Mucosa of rectum (tissue), 2 donors: ENCODE measurements around the gene KCNQ4.

ENCODE experiments used
- H3K27ac ChIP-seq, 2 donors: one replicate each; pipeline ENCODE4 v1.7.0; 2013; ENCODE audit warnings: inconsistent platforms in 2 of 2, low read depth in 2 of 2, low read length in 2 of 2
- H3K27me3 ChIP-seq, 2 donors: one replicate each; pipeline ENCODE4 v1.7.0; 2013; ENCODE audit warnings: low read length in 2 of 2; ENCODE audit not compliant: control insufficient read depth in 2 of 2, insufficient read depth in 2 of 2
- H3K36me3 ChIP-seq, 2 donors: one replicate each; pipeline ENCODE4 v1.7.0; 2013; ENCODE audit warnings: low read length in 2 of 2; ENCODE audit not compliant: control insufficient read depth in 2 of 2, insufficient read depth in 2 of 2
- H3K4me1 ChIP-seq, 2 donors: one replicate each; pipeline ENCODE4 v1.7.0; 2013; ENCODE audit warnings: low read length in 2 of 2, mild to moderate bottlenecking in 1 of 2; ENCODE audit not compliant: control insufficient read depth in 2 of 2, insufficient read depth in 2 of 2
- H3K4me3 ChIP-seq, 2 donors: one replicate each; pipeline ENCODE4 v1.7.0; 2013; ENCODE audit warnings: low read length in 2 of 2
- H3K9ac ChIP-seq, 2 donors: one replicate each; pipeline ENCODE4 v1.7.0; 2013; ENCODE audit warnings: low read length in 2 of 2, low read depth in 1 of 2, mild to moderate bottlenecking in 1 of 2
- H3K9me3 ChIP-seq, 2 donors: one replicate each; pipeline ENCODE4 v1.7.0; 2013; ENCODE audit warnings: low read length in 2 of 2; ENCODE audit not compliant: control insufficient read depth in 2 of 2
- donor health status: healthy.
- donor health status: Normal muscosa, but diverticular disease.

KCNQ4 gene

DNA sequence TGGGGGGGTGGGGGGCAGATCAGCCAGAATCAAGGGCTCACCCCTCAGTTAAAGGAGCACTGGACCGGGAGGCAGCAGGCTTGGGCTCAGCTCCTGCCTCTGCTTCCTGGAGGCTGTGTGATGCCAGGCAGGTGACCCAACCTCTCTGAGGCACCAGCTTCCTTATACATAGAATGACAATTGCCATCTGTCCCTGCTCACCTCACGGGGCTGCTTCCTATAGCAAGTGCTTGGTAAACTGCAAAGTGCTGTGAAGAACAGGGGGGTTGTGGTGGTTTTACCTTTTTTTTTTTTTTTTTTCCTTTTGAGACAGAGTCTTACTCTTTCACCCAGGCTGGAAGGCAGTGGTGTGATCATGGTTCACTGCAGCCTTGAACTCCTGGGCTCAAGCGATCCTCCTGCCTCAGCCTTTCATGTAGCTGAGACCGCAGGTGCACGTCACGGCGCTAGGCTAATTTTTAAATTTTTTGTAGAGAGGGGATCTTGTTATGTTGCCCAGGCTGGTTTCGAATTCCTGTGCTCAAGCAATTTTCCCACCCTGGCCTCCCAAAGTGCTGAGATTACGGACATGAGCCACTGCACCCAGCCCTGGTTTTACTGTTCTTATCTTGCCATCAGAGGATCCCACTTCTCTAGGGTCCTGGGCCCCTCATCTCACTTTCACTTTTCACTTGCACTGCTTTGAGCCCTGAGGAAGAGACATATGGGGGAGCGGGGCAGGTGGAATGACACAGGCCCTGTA, 11.6 kb downstream of the KCNQ4 start:
- no peaks in the 10 kb centered on the region for H3K9me3 ChIP-seq
- H3K4me1 ChIP-seq, result peaks cover 11 to 12% of the 10 kb centered on the region in 2 donors
- H3K9ac ChIP-seq, result no peak overlapping the region
- H3K27me3 ChIP-seq, result no peaks in the 10 kb centered on the region
- H3K4me3 ChIP-seq, result no peak overlapping the region
- H3K27ac ChIP-seq, result no peak overlapping the region
- no peaks in the 10 kb centered on the region for H3K36me3 ChIP-seq

DNA sequence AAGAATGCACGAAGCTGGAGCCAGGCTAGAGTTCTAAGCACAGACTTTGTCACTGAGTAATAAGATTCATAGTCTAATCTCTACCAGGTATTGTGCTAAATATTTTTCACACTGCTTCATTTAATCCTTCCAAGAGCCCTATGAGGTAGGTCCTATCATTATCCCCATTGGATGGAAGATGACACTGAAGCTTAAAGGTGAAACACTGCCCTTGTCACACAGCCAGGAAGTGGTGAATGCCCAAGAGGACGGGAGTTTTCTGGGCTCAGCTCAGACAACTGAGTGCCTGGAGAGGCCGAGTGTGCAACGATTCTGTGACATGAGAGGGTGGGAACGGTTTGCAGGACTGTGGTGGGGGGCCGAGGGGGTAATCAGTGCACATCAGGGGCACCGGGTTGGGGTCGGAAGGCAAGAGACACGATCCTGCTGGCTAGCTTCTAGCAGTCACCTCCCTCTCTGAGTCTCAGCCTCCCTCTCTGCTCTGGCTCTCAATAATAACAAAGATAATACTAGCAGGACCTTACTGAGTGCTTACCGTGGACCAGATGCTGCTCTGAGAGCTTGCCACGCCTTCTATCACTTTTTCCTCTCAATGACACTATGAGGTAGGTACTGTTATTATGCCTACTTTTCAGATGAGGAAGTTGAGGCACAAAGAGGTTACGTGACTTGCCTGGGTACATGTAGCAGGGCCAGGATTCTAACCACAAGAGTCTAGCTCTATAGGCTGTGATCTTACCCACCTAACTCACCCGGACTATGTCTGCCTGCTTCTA, 12.4 kb downstream of the KCNQ4 start:
- Histone ChIP-seq H3K27ac (peak overlapping the region in 1 of 2 donors; percentile 28), H3K27me3 (no peaks in the 10 kb centered on the region), H3K9me3 (no peaks in the 10 kb centered on the region), H3K4me1 (peaks cover 11 to 14% of the 10 kb centered on the region in 2 donors), H3K9ac (no peak overlapping the region), H3K36me3 (no peaks in the 10 kb centered on the region), H3K4me3 (no peak overlapping the region)

DNA sequence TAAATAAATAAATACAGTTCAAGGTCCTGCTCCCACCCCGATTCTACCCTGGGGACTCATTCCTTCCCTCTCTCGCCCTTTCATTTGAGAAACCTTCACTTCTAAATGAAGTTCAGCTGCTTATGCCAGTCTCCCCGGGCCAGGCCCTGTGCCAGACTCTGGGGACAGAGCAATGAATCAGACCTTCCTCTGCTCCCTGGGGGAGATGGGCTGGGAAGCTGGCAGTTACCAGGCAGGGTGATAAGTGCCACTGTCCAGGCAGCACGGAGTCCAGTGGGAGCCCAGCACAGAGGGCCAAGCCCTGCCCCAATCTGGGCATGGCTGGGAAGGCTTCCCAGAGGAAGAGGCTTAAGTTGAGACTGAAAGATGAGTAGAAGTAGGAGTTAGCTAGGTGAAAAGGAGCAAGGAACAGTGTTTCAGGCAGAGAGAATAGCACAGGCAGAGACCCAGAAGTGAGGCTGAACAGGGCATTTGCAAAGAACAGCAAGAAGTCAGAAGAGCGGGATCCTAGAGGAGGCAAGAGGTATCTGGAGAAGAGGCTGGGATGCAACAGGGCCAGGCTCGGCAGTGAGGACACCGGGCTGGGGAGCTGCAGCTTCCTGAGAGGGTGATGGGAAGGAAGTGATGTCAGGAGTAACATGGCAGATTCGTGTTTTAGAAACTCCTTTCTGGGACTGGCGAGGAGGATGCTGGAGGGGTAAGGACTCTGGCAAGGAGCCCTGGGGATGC, 13.5 kb downstream of the KCNQ4 start:
- Histone ChIP-seq H3K4me3 (no peak overlapping the region), H3K4me1 (peaks cover 19 to 24% of the 10 kb centered on the region in 2 donors)

DNA sequence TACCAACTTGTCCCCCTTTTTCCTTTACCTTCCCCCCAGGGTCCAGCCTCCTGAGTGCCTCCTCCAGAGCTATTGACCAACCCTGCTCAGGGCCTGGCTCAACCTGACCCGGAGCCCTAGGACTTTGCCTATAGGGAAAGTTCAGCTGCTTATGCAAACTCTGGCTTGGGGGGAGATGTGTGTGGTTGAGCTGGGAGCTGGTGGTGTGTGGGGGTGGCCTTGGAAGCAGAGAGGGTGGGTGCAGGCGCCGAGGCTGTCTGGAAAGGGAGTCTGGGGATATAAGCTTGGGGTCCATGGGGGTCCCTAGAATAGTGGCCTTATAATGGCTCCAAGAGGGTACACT, 14.1 kb downstream of the KCNQ4 start:
- peak overlapping the region in 1 of 2 donors; percentile 48 for H3K27ac ChIP-seq
- H3K4me3 ChIP-seq, result no peak overlapping the region
- H3K9me3 ChIP-seq, result no peaks in the 10 kb centered on the region
- H3K9ac ChIP-seq, result no peak overlapping the region
- H3K4me1 ChIP-seq, result peaks cover 19 to 24% of the 10 kb centered on the region in 2 donors
- no peaks in the 10 kb centered on the region for H3K36me3 ChIP-seq
- no peaks in the 10 kb centered on the region for H3K27me3 ChIP-seq

More for the DNA sequence above, 13.5 kb downstream of the KCNQ4 start:
- Histone ChIP-seq H3K9ac (peak overlapping the region in 1 of 2 donors; percentile 41), H3K9me3 (no peaks in the 10 kb centered on the region), H3K36me3 (no peaks in the 10 kb centered on the region), H3K27ac (peak overlapping the region in 1 of 2 donors; percentile 48), H3K27me3 (no peaks in the 10 kb centered on the region)

DNA sequence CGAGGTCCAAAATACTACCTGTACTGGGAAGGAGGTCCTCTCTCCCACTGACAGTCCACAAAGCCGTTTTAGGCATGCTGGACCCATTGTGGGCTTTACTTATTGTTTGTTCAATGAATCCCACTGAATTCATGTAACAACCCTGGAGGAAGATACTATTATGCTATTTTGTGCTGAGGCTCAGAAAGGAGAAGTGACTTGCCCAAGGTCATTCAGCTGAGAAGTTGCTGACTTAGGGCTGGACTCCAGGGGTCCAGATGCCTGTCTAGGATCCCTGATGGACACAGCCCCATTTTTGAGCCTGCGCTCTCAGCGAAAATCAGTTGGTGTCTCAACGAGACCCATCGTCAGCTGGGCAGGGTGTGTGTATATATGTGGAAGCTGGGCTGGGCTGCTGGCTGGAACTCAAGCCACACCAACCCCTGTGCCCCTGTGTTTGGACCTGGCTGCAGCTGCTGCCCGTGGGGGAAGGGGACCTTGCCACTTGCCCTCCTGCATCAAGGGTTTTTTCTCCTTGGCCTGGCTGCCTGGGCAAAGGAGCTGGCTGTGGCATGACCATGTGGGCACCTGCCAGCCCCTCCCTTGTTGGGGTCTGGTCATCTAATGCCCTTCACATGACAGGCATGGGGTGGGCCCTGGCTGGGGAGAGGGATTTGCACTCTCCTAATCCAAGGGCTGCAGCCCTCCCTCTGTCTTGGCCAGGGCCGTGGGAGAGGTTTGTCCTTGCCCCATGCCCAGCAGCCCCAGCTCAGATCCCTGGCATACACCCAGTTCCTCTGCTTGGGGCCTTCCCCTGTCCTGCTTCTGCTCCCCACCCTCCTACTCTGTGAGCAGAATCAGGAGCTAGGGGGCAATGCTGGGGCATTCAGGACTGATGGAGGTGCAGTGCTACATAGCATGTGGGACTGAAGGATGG, 15.0 kb downstream of the KCNQ4 start:
- H3K4me1 ChIP-seq, result peaks cover 19 to 24% of the 10 kb centered on the region in 2 donors
- no peak overlapping the region for H3K9ac ChIP-seq
- H3K27ac ChIP-seq, result peak overlapping the region in 1 of 2 donors; percentile 50
- no peaks in the 10 kb centered on the region for H3K9me3 ChIP-seq
- H3K27me3 ChIP-seq, result no peaks in the 10 kb centered on the region
- no peak overlapping the region for H3K4me3 ChIP-seq
- H3K36me3 ChIP-seq, result no peaks in the 10 kb centered on the region

DNA sequence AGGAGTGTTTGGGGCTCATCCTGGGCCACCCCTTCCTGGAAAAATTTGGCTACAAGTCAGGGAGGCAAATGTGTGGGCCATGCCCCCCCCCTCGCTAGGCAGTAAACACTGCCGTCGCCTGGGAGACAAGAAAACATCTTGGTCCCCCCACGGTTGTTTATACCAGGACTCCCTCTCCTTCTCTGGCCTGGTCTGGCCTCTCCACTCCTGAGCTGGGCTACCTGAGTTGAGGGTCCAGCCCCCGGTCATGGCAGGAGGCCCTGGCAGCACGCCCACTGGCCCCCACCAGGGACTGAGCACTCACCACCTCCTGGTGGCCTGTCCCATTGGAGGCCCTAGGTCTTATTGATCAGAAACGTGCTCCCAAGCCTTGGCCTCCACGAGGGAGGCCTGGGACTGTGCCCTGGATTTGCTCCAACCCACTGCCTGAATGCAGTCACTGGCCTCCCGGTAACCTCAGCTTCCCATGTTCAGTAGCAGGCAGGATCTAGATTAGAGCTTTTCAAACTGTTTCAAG, 15.8 kb downstream of the KCNQ4 start:
- H3K9ac ChIP-seq, result no peak overlapping the region
- H3K4me1 ChIP-seq, result peaks cover 19 to 24% of the 10 kb centered on the region in 2 donors
- H3K4me3 ChIP-seq, result no peak overlapping the region
- no peaks in the 10 kb centered on the region for H3K36me3 ChIP-seq
- H3K27me3 ChIP-seq, result no peaks in the 10 kb centered on the region
- peak overlapping the region in 1 of 2 donors; percentile 50 for H3K27ac ChIP-seq
- no peaks in the 10 kb centered on the region for H3K9me3 ChIP-seq

DNA sequence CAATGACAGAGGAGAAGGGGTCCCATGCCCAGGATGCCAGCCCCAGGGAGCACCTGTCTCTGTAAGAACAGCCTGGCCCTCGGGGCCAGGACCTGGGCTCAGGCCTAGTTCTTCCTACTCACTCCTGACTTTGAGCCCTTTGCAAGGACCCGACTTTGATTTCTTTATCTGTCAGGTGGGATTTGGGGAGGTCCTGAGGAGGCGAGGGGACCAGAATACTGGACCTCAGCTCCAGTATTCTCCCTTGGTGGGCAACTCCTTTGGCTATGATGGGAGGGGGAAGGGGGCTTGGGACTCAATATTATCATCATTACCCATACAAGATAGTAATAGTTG, 18.1 kb downstream of the KCNQ4 start:
- peak overlapping the region; percentile 28 to 70 for H3K27ac ChIP-seq
- H3K4me1 ChIP-seq, result peaks cover 19 to 24% of the 10 kb centered on the region in 2 donors
- H3K9me3 ChIP-seq, result no peaks in the 10 kb centered on the region
- H3K27me3 ChIP-seq, result no peaks in the 10 kb centered on the region
- H3K4me3 ChIP-seq, result peak overlapping the region; percentile 42 to 74
- H3K36me3 ChIP-seq, result no peaks in the 10 kb centered on the region
- H3K9ac ChIP-seq, result peak overlapping the region; percentile 57 to 61

DNA sequence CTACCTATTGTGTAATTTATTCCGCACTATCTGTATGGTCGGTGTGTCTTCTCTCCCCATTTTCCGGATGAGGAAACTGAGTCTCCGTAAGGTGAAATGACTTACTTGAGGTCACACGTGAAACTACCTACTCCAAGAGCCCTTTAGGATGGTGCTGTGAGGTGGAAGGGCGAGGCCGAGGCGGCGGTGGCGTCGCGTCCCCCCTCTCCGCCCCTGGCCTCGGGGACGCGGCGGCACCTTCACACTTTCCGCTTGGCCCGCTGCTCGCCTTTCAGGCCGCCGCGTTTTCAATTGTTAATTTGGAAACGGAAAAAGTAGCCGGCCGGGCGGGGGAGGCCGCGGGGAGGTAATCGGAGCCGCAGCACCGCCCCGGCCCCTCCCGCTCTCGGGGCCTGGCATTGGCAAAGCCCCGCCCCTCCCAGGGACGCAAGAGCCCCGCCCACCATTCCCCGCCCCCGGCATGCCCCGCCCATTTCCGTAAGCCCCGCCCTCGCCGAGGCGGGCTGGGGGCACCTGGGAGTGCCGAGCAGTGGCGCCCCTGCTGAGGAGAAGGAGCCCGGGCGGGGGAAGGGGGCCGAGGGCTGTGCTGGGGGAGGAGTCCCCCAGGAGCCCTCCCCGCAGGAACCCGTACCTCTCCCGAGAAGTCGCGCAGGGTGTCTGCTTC, 18.6 kb downstream of the KCNQ4 start:
- peak overlapping the region; percentile 57 to 61 for H3K9ac ChIP-seq
- peaks cover 18 to 22% of the 10 kb centered on the region in 2 donors for H3K4me1 ChIP-seq
- H3K27ac ChIP-seq, result peak overlapping the region; percentile 58 to 70
- no peaks in the 10 kb centered on the region for H3K9me3 ChIP-seq
- no peaks in the 10 kb centered on the region for H3K36me3 ChIP-seq
- no peaks in the 10 kb centered on the region for H3K27me3 ChIP-seq
- H3K4me3 ChIP-seq, result peak overlapping the region; percentile 42 to 74

DNA sequence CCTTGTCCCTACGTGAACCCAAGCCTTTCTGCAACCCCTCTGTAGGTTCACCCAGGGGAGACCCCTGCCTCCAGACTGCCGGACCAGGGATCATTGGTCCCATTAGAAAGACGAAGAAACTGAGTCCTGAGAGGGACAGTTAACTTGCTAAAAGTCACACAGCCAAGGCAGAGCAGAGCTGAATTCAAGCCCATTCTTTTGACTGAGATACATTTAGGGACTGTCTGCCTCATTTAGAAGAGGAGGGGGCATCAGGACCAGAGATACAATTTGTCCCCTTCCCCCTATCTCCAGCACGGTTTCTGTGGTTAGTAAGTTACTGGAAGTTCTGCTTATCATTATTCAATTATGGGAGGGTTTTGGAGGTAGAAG, 19.1 kb downstream of the KCNQ4 start:
- peaks cover 17 to 22% of the 10 kb centered on the region in 2 donors for H3K4me1 ChIP-seq
- peak overlapping the region in 1 of 2 donors; percentile 8 for H3K9ac ChIP-seq
- peak overlapping the region; percentile 58 to 67 for H3K27ac ChIP-seq
- H3K36me3 ChIP-seq, result no peaks in the 10 kb centered on the region
- no peak overlapping the region for H3K4me3 ChIP-seq
- H3K27me3 ChIP-seq, result no peaks in the 10 kb centered on the region
- H3K9me3 ChIP-seq, result no peaks in the 10 kb centered on the region
